IMR-90 (cell line): Measurements from ENCODE around the gene LRCH3. TPM values are rescaled to one million over a fixed set of nuclear protein-coding genes. Genes with fewer than 3 reads are reported as not detected.

Source experiments
- ATAC-seq: fragments of 200-7000 bp; cut with Tn5 transposase; 2 replicates; pipeline ENCODE4 v1.9.1; 2020; ENCODE audit warnings: low read depth, mild to moderate bottlenecking, moderate library complexity
- BruUV-seq: library from RNA; stranded (reverse); fragments of 400-500 nt; replicated peaks from 2 replicates; lab custom pipeline; 2021; lab: Mats Ljungman, UMichigan
- CTCF ChIA-PET: fragments of 300-600 bp; formaldehyde crosslinking; extraction: SDS; loops from one replicate; lab custom pipeline; 2021; ENCODE audit warnings: antibody characterized with exemption; lab: Yijun Ruan, JAX
- POLR2A ChIA-PET: fragments of 300-600 bp; sonication (Branson Sonifier 250); formaldehyde crosslinking; loops from one replicate; lab custom pipeline; 2022; ENCODE audit warnings: antibody characterized with exemption; ENCODE audit not compliant: unreplicated experiment; lab: Charles Lee
- DNase-seq: peaks from one replicate; pipeline ENCODE4 v3.0.0; 2013
- H2AFZ ChIP-seq: replicated peaks from 2 replicates; pipeline ENCODE3; 2013; ENCODE audit warnings: low read length, mild to moderate bottlenecking; ENCODE audit not compliant: poor library complexity
- H2AK5ac ChIP-seq: 2 replicates; pipeline ENCODE4 v1.6.1; 2013; ENCODE audit warnings: low read depth, low read length, inconsistent platforms
- H2AK9ac ChIP-seq: replicated peaks from 2 replicates; pipeline ENCODE3; 2013; ENCODE audit warnings: mild to moderate bottlenecking, low read depth, low read length, moderate library complexity; ENCODE audit not compliant: poor library complexity
- H2BK120ac ChIP-seq: 2 replicates; pipeline ENCODE4 v1.6.1; 2013; ENCODE audit warnings: low read depth, low read length, inconsistent platforms
- H2BK15ac ChIP-seq: 3 replicates; pipeline ENCODE4 v1.6.1; 2013; ENCODE audit warnings: low read depth, low read length, inconsistent platforms
- H2BK20ac ChIP-seq: 2 replicates; pipeline ENCODE4 v1.6.1; 2013; ENCODE audit warnings: low read depth, mild to moderate bottlenecking, inconsistent platforms, low read length, moderate library complexity
- H2BK5ac ChIP-seq: 2 replicates; pipeline ENCODE4 v1.6.1; 2013; ENCODE audit warnings: mild to moderate bottlenecking, low read depth, low read length, inconsistent platforms; ENCODE audit not compliant: poor library complexity, severe bottlenecking
- H3K14ac ChIP-seq: replicated peaks from 2 replicates; pipeline ENCODE4 v1.6.1; 2013; ENCODE audit warnings: low read depth, low read length, inconsistent platforms
- H3K18ac ChIP-seq: 2 replicates; pipeline ENCODE4 v1.6.1; 2013; ENCODE audit warnings: low read depth, low read length, control low read depth
- H3K23ac ChIP-seq: 2 replicates; pipeline ENCODE4 v1.6.1; 2013; ENCODE audit warnings: low read depth, low read length, inconsistent platforms
- H3K27ac ChIP-seq: 2 replicates; pipeline ENCODE4 v1.5.1; 2013; ENCODE audit warnings: mild to moderate bottlenecking, control low read depth, low read length; ENCODE audit not compliant: insufficient read depth
- H3K27me3 ChIP-seq: 2 replicates; pipeline ENCODE4 v1.6.1; 2013; ENCODE audit warnings: low read length; ENCODE audit not compliant: control insufficient read depth, insufficient read depth
- H3K36me3 ChIP-seq: 2 replicates; pipeline ENCODE4 v1.6.1; 2013; ENCODE audit warnings: low read length, mixed read lengths; ENCODE audit not compliant: control insufficient read depth, insufficient read depth
- H3K4ac ChIP-seq: 2 replicates; pipeline ENCODE4 v1.6.1; 2013; ENCODE audit warnings: low read depth, low read length, inconsistent platforms
- H3K4me1 ChIP-seq: 2 replicates; pipeline ENCODE4 v1.6.1; 2013; ENCODE audit warnings: low read length, mixed read lengths; ENCODE audit not compliant: control insufficient read depth, insufficient read depth
- H3K4me2 ChIP-seq: 2 replicates; pipeline ENCODE4 v1.6.1; 2013; ENCODE audit warnings: low read depth, mild to moderate bottlenecking, control low read depth, low read length, moderate library complexity
- H3K4me3 ChIP-seq: 2 replicates; pipeline ENCODE4 v1.5.1; 2013; ENCODE audit warnings: low read depth, mild to moderate bottlenecking, control low read depth, low read length, moderate library complexity; ENCODE audit not compliant: insufficient read depth
- H3K56ac ChIP-seq: 2 replicates; pipeline ENCODE4 v1.6.1; 2013; ENCODE audit warnings: low read length, inconsistent platforms; ENCODE audit not compliant: insufficient read depth; ENCODE audit errors: extremely low read depth
- H3K79me1 ChIP-seq, 2 experiments: 2 replicates each; pipeline ENCODE4 v1.6.1; 2013; ENCODE audit warnings: low read length in 2 of 2, inconsistent platforms in 1 of 2, low read depth in 1 of 2
- H3K9ac ChIP-seq: 2 replicates; pipeline ENCODE4 v1.6.1; 2013; ENCODE audit warnings: low read depth, low read length, control low read depth
- H3K9me1 ChIP-seq: 2 replicates; pipeline ENCODE4 v1.6.1; 2013; ENCODE audit warnings: low read length, inconsistent platforms; ENCODE audit not compliant: insufficient read depth
- H3K9me3 ChIP-seq: 2 replicates; pipeline ENCODE4 v1.6.1; 2013; ENCODE audit warnings: low read length; ENCODE audit not compliant: control insufficient read depth, insufficient read depth
- H4K20me1 ChIP-seq: 2 replicates; pipeline ENCODE4 v1.6.1; 2013; ENCODE audit warnings: low read length, inconsistent platforms; ENCODE audit not compliant: insufficient read depth
- H4K5ac ChIP-seq: 2 replicates; pipeline ENCODE4 v1.6.1; 2013; ENCODE audit warnings: mild to moderate bottlenecking, low read depth, low read length, control low read depth
- H4K8ac ChIP-seq, 2 experiments: 2 replicates each; pipeline ENCODE4 v1.6.1; 2013; ENCODE audit warnings: low read depth in 2 of 2, low read length in 2 of 2, control low read depth in 1 of 2, inconsistent platforms in 1 of 2
- H4K91ac ChIP-seq: 2 replicates; pipeline ENCODE4 v1.6.1; 2013; ENCODE audit warnings: low read depth, low read length, inconsistent platforms; ENCODE audit not compliant: insufficient read depth
- MAFK ChIP-seq: IDR thresholded peaks from 2 replicates; pipeline ENCODE4 v1.6.1; 2012; ENCODE audit warnings: low read depth, low read length, improper control_type of control experiment
- POLR2A ChIP-seq: IDR thresholded peaks from 2 replicates; pipeline ENCODE4 v1.6.1; 2012; ENCODE audit warnings: mild to moderate bottlenecking, low read depth, low read length
- WGBS, 2 experiments: methylation state at CpG; one replicate each; pipeline versions ENCODE4 v1.1.5 to v1.1.7; 2013; ENCODE audit warnings: missing lambda C conversion rate in 2 of 2; ENCODE audit not compliant: insufficient read length in 1 of 2; ENCODE audit errors: extremely low coverage in 2 of 2; 5-methylcytosine and 5-hydroxymethylcytosine counted together
- dilution Hi-C: fragments of 300-500 bp; cut with HindIII; formaldehyde crosslinking; loops from one replicate; pipeline ENCODE4 v1.14.3; 2018; ENCODE audit warnings: low sequenced_read_pairs; ENCODE audit not compliant: unreplicated experiment
- in situ Hi-C: fragments of 300-500 bp; cut with MboI; formaldehyde crosslinking; loops from 3 replicates; pipeline ENCODE4 v1.14.3; 2019; ENCODE audit warnings: low sequenced_read_pairs, inconsistent platforms, mixed read lengths
- intact Hi-C: fragments of 100-400 bp; cut with micrococcal nuclease; formaldehyde crosslinking; loops from 2 replicates; pipeline ENCODE4 v1.10.0; 2022
- polyA plus RNA-seq, 3 experiments: library from polyadenylated mRNA; depleted of rRNA; stranded (reverse); fragments of >200 nt; gene quantifications; 2 replicates each; pipeline ENCODE4 v1.2.3, GENCODE V29; 2012; ENCODE audit warnings: low replicate concordance in 1 of 3
- total RNA-seq: library from RNA; depleted of rRNA; stranded (reverse); fragments of >200 nt; gene quantifications from 2 replicates; pipeline ENCODE4 v1.2.3, GENCODE V29; 2012

The LRCH3 gene
- total and polyA plus RNA-seq, 2 of the 4 experiments (the other 2 are of a cell fraction), result 28.5 to 40.5 TPM

DNA sequence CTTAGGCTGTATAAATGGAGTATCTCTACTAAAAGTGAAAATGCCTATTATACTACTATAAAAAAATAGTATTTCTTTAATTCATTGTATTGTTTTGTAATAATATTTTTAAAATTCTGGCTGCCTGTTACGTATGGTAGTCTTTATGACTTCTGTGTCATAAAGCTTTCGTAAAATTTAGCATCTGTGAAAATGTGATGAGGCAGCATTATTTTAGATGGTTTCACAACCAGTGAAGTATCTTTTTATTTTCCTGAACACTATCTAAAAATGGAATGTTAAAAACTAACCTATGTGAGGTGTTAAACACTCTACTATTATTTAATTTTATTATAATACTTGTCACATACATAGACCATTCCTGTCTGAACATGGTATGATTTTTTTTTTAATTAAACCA is 46.2 kb downstream of the LRCH3 start:
- no peak overlapping the region for H2BK20ac ChIP-seq
- H2BK120ac ChIP-seq, result no peak overlapping the region
- no peak overlapping the region for H3K14ac ChIP-seq
- H3K27ac ChIP-seq, result no peak overlapping the region
- ChIA-PET CTCF (no interaction called here), POLR2A (no interaction called here)
- no CpG with 5 or more reads among the region's 2 CpGs for WGBS, 2 experiments
- H3K27me3 ChIP-seq, result no peaks in the 10 kb centered on the region
- BruUV-seq, result no TSS peak
- H3K36me3 ChIP-seq, result peaks cover 33% of the 10 kb centered on the region
- H3K79me1 ChIP-seq, result peaks cover 7 to 10% of the 10 kb centered on the region in 2 experiments
- intact Hi-C loops, result loop anchor here (5.0 kb wide), 1 partner anchor 55 kb away; no protein-coding TSS in a partner anchor
- no peak overlapping the region for H2AFZ ChIP-seq
- H3K56ac ChIP-seq, result no peak overlapping the region
- H4K20me1 ChIP-seq, result no peaks in the 10 kb centered on the region
- no peak overlapping the region for H2BK15ac ChIP-seq
- no peak overlapping the region for H3K18ac ChIP-seq
- no peak overlapping the region for H4K8ac ChIP-seq
- H2AK9ac ChIP-seq, result no peak overlapping the region
- dilution Hi-C loops, result no loop called here
- in situ Hi-C loops, result no loop called here
- TF ChIP-seq POLR2A (no peak), MAFK (peak; percentile 96)
- H3K9ac ChIP-seq, result no peak overlapping the region
- no peak overlapping the region for H2BK5ac ChIP-seq
- no peak overlapping the region for H3K4me3 ChIP-seq
- H4K91ac ChIP-seq, result no peak overlapping the region
- no peak overlapping the region for H3K23ac ChIP-seq
- no peak overlapping the region for H3K4ac ChIP-seq
- DNase-seq (no peak), ATAC-seq (no peak)
- no peak overlapping the region for H2AK5ac ChIP-seq
- H4K5ac ChIP-seq, result no peak overlapping the region
- H3K4me2 ChIP-seq, result no peak overlapping the region
- H3K9me1 ChIP-seq, result no peaks in the 10 kb centered on the region
- no peaks in the 10 kb centered on the region for H3K4me1 ChIP-seq
- no peaks in the 10 kb centered on the region for H3K9me3 ChIP-seq
